NT2/D1 (cell line): Measurements from ENCODE around the gene MIA.

Experiments
- DNase-seq: peaks from one replicate; pipeline ENCODE4 v3.0.0-alpha.2; 2011; ENCODE audit warnings: low read depth, low spot score
- H3K27me3 ChIP-seq: 2 replicates; pipeline ENCODE4 v1.6.0; 2011; ENCODE audit warnings: mild to moderate bottlenecking; ENCODE audit not compliant: insufficient read length, insufficient read depth
- H3K36me3 ChIP-seq: 2 replicates; pipeline ENCODE4 v1.6.1; 2011; ENCODE audit warnings: mild to moderate bottlenecking, low read length, mixed read lengths; ENCODE audit not compliant: insufficient read depth, insufficient read length
- H3K4me1 ChIP-seq: 2 replicates; pipeline ENCODE4 v1.5.1; 2011; ENCODE audit not compliant: insufficient read depth, insufficient read length
- H3K4me3 ChIP-seq: 2 replicates; pipeline ENCODE4 v1.5.1; 2011; ENCODE audit warnings: low read depth; ENCODE audit not compliant: insufficient read length
- H3K9ac ChIP-seq: 2 replicates; pipeline ENCODE4 v1.6.0; 2011; ENCODE audit warnings: low read depth; ENCODE audit not compliant: insufficient read length
- H3K9me3 ChIP-seq: 2 replicates; pipeline ENCODE4 v1.5.1; 2011; ENCODE audit warnings: mild to moderate bottlenecking, low read length; ENCODE audit not compliant: insufficient read depth
- SUZ12 ChIP-seq: IDR thresholded peaks from 2 replicates; pipeline ENCODE4 v1.6.1; 2011; ENCODE audit not compliant: insufficient read length, insufficient read depth; ENCODE audit errors: extremely low read depth
- YY1 ChIP-seq: IDR thresholded peaks from 2 replicates; pipeline ENCODE4 v1.6.1; 2011; ENCODE audit not compliant: insufficient read length, insufficient read depth
- ZNF274 ChIP-seq: IDR thresholded peaks from 2 replicates; pipeline ENCODE4 v1.6.1; 2011; ENCODE audit warnings: mild to moderate bottlenecking, low read depth, low read length

MIA gene

GRCh38 chr19:40802300-40803169 is 27.2 kb downstream of the MIA start:
- peak overlapping the region; percentile 23 for H3K9ac ChIP-seq
- DNase-seq = no peak

GRCh38 chr19:40803170-40803856 is 28.0 kb downstream of the MIA start:
- Histone ChIP-seq H3K9ac (peak overlapping the region; percentile 25), H3K9me3 (no peaks in the 10 kb centered on the region), H3K27me3 (no peaks in the 10 kb centered on the region), H3K36me3 (peaks cover 68% of the 10 kb centered on the region), H3K4me1 (peaks cover 41% of the 10 kb centered on the region), H3K4me3 (no peak overlapping the region)
- DNase-seq = no peak
- TF ChIP-seq SUZ12 (no peak), ZNF274 (no peak), YY1 (no peak)

More at GRCh38 chr19:40802300-40803169, 27.2 kb downstream of the MIA start:
- Histone ChIP-seq H3K27me3 (no peaks in the 10 kb centered on the region), H3K36me3 (peaks cover 61% of the 10 kb centered on the region), H3K4me1 (peaks cover 40% of the 10 kb centered on the region), H3K4me3 (peak overlapping the region; percentile 8), H3K9me3 (no peaks in the 10 kb centered on the region)
- TF ChIP-seq ZNF274 (no peak), SUZ12 (no peak), YY1 (no peak)

GRCh38 chr19:40803857-40804782 is 28.8 kb downstream of the MIA start:
- no peak overlapping the region for H3K4me3 ChIP-seq
- no peak overlapping the region for H3K9ac ChIP-seq
- peaks cover 77% of the 10 kb centered on the region for H3K36me3 ChIP-seq
- no peaks in the 10 kb centered on the region for H3K9me3 ChIP-seq
- no peaks in the 10 kb centered on the region for H3K27me3 ChIP-seq
- TF ChIP-seq YY1 (no peak), SUZ12 (no peak), ZNF274 (no peak)
- no peak for DNase-seq
- peaks cover 41% of the 10 kb centered on the region for H3K4me1 ChIP-seq

GRCh38 chr19:40804783-40805242 is 29.5 kb downstream of the MIA start:
- H3K36me3 ChIP-seq = peaks cover 83% of the 10 kb centered on the region
- TF ChIP-seq ZNF274 (no peak), YY1 (no peak), SUZ12 (no peak)
- H3K9ac ChIP-seq = no peak overlapping the region
- no peaks in the 10 kb centered on the region for H3K27me3 ChIP-seq
- no peak overlapping the region for H3K4me3 ChIP-seq
- peaks cover 46% of the 10 kb centered on the region for H3K4me1 ChIP-seq
- DNase-seq = no peak
- no peaks in the 10 kb centered on the region for H3K9me3 ChIP-seq

GRCh38 chr19:40805258-40805868 is 30.0 kb downstream of the MIA start:
- no peak for DNase-seq
- Histone ChIP-seq H3K27me3 (no peaks in the 10 kb centered on the region), H3K36me3 (peaks cover 81% of the 10 kb centered on the region), H3K9me3 (no peaks in the 10 kb centered on the region), H3K4me1 (peaks cover 48% of the 10 kb centered on the region), H3K9ac (no peak overlapping the region), H3K4me3 (no peak overlapping the region)
- TF ChIP-seq YY1 (no peak), SUZ12 (no peak), ZNF274 (no peak)

- no peaks in the 10 kb centered on the region for H3K9me3 ChIP-seq
- H3K9ac ChIP-seq = no peak overlapping the region
- H3K4me3 ChIP-seq = no peak overlapping the region
- TF ChIP-seq YY1 (no peak), ZNF274 (no peak), SUZ12 (no peak)
- H3K4me1 ChIP-seq = peaks cover 38% of the 10 kb centered on the region
- no peaks in the 10 kb centered on the region for H3K27me3 ChIP-seq
- peak; percentile 94 for DNase-seq
- peaks cover 70% of the 10 kb centered on the region for H3K36me3 ChIP-seq
These were observed 31.3 kb downstream of the MIA start for GRCh38 chr19:40806423-40807146.
